Suppressor macrophage treated with lipopolysaccharide for 4 hours (primary cell): ENCODE measurements around the gene VDR.
A peak's percentile ranks its signal among the peaks of the same experiment; 100 is the strongest.
"Not testable (repeated sequence)": the region's sequence is repeated elsewhere in the genome, so short reads cannot be mapped to it uniquely, and the experiment has no call there.

ENCODE experiments used
- DNase-seq: peaks from one replicate; pipeline ENCODE4 v3.0.0-alpha.2; 2020

VDR gene

GRCh38 chr12:47811072-47811396 lies 93.8 kb downstream of the VDR start:
- peak; percentile 69 for DNase-seq

- not testable (repeated sequence) for DNase-seq
Measured at GRCh38 chr12:47809518-47809917, 95.3 kb downstream of the VDR start.

GRCh38 chr12:47808574-47809365 lies 96.0 kb downstream of the VDR start:
- DNase-seq: peak; percentile 72

GRCh38 chr12:47808050-47808449 lies 96.7 kb downstream of the VDR start:
- peak; percentile 29 for DNase-seq

- DNase-seq: no peak
Measured at GRCh38 chr12:47807338-47807737, 97.5 kb downstream of the VDR start.

GRCh38 chr12:47805417-47805816 lies 99.4 kb downstream of the VDR start:
- DNase-seq: no peak

GRCh38 chr12:47804171-47804570 lies 100.6 kb downstream of the VDR start:
- DNase-seq: no peak

GRCh38 chr12:47803191-47803875 lies 101.5 kb downstream of the VDR start:
- peak; percentile 46 for DNase-seq

GRCh38 chr12:47802312-47802711 lies 102.5 kb downstream of the VDR start:
- no peak for DNase-seq

- DNase-seq: no peak
Measured at GRCh38 chr12:47801904-47802246, 102.9 kb downstream of the VDR start.

GRCh38 chr12:47801170-47801903 lies 103.5 kb downstream of the VDR start:
- peak; percentile 46 for DNase-seq

GRCh38 chr12:47800582-47800981 lies 104.2 kb downstream of the VDR start:
- no peak for DNase-seq

GRCh38 chr12:47799357-47799955 lies 105.3 kb downstream of the VDR start:
- DNase-seq: no peak

GRCh38 chr12:47798382-47798948 lies 106.3 kb downstream of the VDR start:
- DNase-seq: no peak

GRCh38 chr12:47797441-47797840 lies 107.4 kb downstream of the VDR start:
- DNase-seq: no peak

- no peak for DNase-seq
Measured at GRCh38 chr12:47795814-47796411, 108.9 kb downstream of the VDR start.

GRCh38 chr12:47795121-47795813 lies 109.5 kb downstream of the VDR start:
- no peak for DNase-seq

GRCh38 chr12:47794679-47795078 lies 110.1 kb downstream of the VDR start:
- DNase-seq: no peak

- no peak for DNase-seq
Measured at GRCh38 chr12:47793015-47793681, 111.6 kb downstream of the VDR start.

- DNase-seq: no peak
Measured at GRCh38 chr12:47791874-47792273, 112.9 kb downstream of the VDR start.
